Caco-2 (cell line): ENCODE measurements around the gene MEFV. TPM values are rescaled to one million over a fixed set of nuclear protein-coding genes. Genes with fewer than 3 reads are reported as not detected.

Experiments
- BruUV-seq: library from RNA; stranded (reverse); fragments of 400-500 nt; replicated peaks from 2 replicates; lab custom pipeline; 2021; lab: Mats Ljungman, UMichigan
- CTCF ChIA-PET: fragments of 300-600 bp; sonication (Branson Sonifier 250); formaldehyde crosslinking; loops from one replicate; lab custom pipeline; 2022; ENCODE audit warnings: antibody characterized with exemption; lab: Charles Lee
- POLR2A ChIA-PET: fragments of 300-600 bp; sonication (Branson Sonifier 250); formaldehyde crosslinking; loops from one replicate; lab custom pipeline; 2022; ENCODE audit warnings: antibody characterized with exemption; lab: Charles Lee
- DNase-seq, 2 experiments: peaks; one replicate each; pipeline versions ENCODE4 v3.0.0 to v3.0.0-alpha.2; 2020 to 2022
- H3K27me3 ChIP-seq: replicated peaks from 2 replicates; pipeline ENCODE4 v1.6.0; 2011; ENCODE audit warnings: low read length; ENCODE audit not compliant: control insufficient read depth, insufficient read depth
- H3K36me3 ChIP-seq: 2 replicates; pipeline ENCODE4 v1.5.1; 2011; ENCODE audit warnings: low read length; ENCODE audit not compliant: control insufficient read depth, insufficient read depth
- H3K4me1 ChIP-seq: fragments of 250-450 bp; sonication (Bioruptor Pico); 2 replicates; pipeline ENCODE4 v1.5.1; 2020; ENCODE audit warnings: mild to moderate bottlenecking
- H3K4me3 ChIP-seq: 2 replicates; pipeline ENCODE4 v1.5.1; 2011; ENCODE audit warnings: low read depth, mild to moderate bottlenecking, control low read depth, low read length
- H3K9me3 ChIP-seq: fragments of 250-450 bp; sonication (Bioruptor Pico); 2 replicates; pipeline ENCODE4 v1.5.1; 2020; ENCODE audit warnings: mild to moderate bottlenecking, moderate library complexity
- H3K27ac Mint-ChIP-seq: one replicate; pipeline ENCODE4 v1.8.0; 2022; ENCODE audit warnings: mixed read lengths; ENCODE audit not compliant: unreplicated experiment
- H3K27me3 Mint-ChIP-seq: one replicate; pipeline ENCODE4 v1.8.0; 2022; ENCODE audit warnings: mixed read lengths; ENCODE audit not compliant: insufficient read depth, unreplicated experiment
- H3K36me3 Mint-ChIP-seq: one replicate; pipeline ENCODE4 v1.8.0; 2022; ENCODE audit warnings: mild to moderate bottlenecking, mixed read lengths; ENCODE audit not compliant: insufficient read depth, unreplicated experiment
- H3K4me1 Mint-ChIP-seq: one replicate; pipeline ENCODE4 v1.8.0; 2022; ENCODE audit warnings: low read depth, mixed read lengths; ENCODE audit not compliant: unreplicated experiment
- H3K4me3 Mint-ChIP-seq: one replicate; pipeline ENCODE4 v1.8.0; 2022; ENCODE audit warnings: mild to moderate bottlenecking, moderate library complexity, mixed read lengths; ENCODE audit not compliant: unreplicated experiment
- H3K9me3 Mint-ChIP-seq: one replicate; pipeline ENCODE4 v1.8.0; 2022; ENCODE audit warnings: mixed read lengths; ENCODE audit not compliant: unreplicated experiment
- CTCF ChIP-seq, 2 experiments: fragments of 200-600 bp in 1 of 2; IDR thresholded peaks; 1 replicate in 1 of 2; 2 replicates in 1 of 2; pipeline versions ENCODE4 v1.5.1 to v1.8.0; 2011 to 2022; ENCODE audit warnings: antibody characterized with exemption in 1 of 2, control low read depth in 1 of 2, inconsistent platforms in 1 of 2, low read depth in 1 of 2, low read length in 1 of 2, mild to moderate bottlenecking in 1 of 2, moderate library complexity in 1 of 2; ENCODE audit not compliant: insufficient read depth in 1 of 2, severe bottlenecking in 1 of 2, unreplicated experiment in 1 of 2
- intact Hi-C: fragments of 100-400 bp; cut with micrococcal nuclease; formaldehyde crosslinking; loops from one replicate; pipeline ENCODE4 v1.10.0; 2022; ENCODE audit not compliant: unreplicated experiment
- total RNA-seq: library from RNA; stranded (reverse); gene quantifications from 2 replicates; pipeline ENCODE4 v1.2.3, GENCODE V29; 2022

The MEFV gene
- total RNA-seq, 1 experiment from 2014 or later: not detected

DNA sequence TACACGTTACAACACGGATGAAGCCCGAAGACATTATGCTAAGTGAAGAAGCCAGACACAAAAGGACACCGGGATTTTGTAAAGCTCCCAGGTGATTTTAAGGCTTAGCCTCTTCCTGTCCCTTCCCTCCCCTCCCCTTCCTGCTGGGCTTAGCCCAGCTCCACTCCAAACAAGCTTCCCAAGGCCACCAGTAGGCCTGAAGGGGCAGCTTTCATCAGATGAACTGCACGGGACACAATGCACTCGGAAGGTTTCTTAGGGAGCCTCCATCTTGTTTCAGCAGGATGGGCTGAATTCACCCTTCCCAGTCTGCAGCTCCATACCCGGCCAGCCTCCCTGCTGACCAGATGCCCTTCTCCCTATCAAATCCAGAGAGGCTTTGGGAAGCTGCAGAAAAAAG is 10.4 kb downstream of the MEFV start:
- ChIA-PET POLR2A (interaction anchor here (0.6 kb wide), 1 partner anchor 111 kb away, joined by 10 read pairs; the partner anchor contains the start of gene ZNF213), CTCF (no interaction called here)
- no peaks in the 10 kb centered on the region; the same call in 1 of the 2 replicates for H3K27me3 ChIP-seq
- no peaks in the 10 kb centered on the region for H3K4me1 ChIP-seq
- H3K9me3 Mint-ChIP-seq: no peaks in the 10 kb centered on the region
- H3K27me3 Mint-ChIP-seq: peaks cover 3% of the 10 kb centered on the region
- no peak overlapping the region for H3K27ac Mint-ChIP-seq
- no peaks in the 10 kb centered on the region for H3K36me3 ChIP-seq
- H3K4me3 Mint-ChIP-seq: no peak overlapping the region
- H3K36me3 Mint-ChIP-seq: peaks cover 4% of the 10 kb centered on the region
- no peaks in the 10 kb centered on the region for H3K9me3 ChIP-seq
- no peaks in the 10 kb centered on the region for H3K4me1 Mint-ChIP-seq
- DNase-seq: no peak
- no peak for TF ChIP-seq CTCF (IDR thresholded peaks at IDR 0.05; ENCODE audit: insufficient read depth in 1 of 2, low read depth in 1 of 2, low read length in 1 of 2, severe bottlenecking in 1 of 2, unreplicated experiment in 1 of 2)
- no peak overlapping the region for H3K4me3 ChIP-seq
- intact Hi-C loops: no loop called here
- BruUV-seq: no TSS peak

GRCh38 chr16:3243882-3244281 is 12.6 kb downstream of the MEFV start:
- Histone ChIP-seq H3K4me3 (no peak overlapping the region), H3K27me3 (no peaks in the 10 kb centered on the region; the same call in 1 of the 2 replicates), H3K9me3 (no peaks in the 10 kb centered on the region), H3K4me1 (no peaks in the 10 kb centered on the region), H3K36me3 (no peaks in the 10 kb centered on the region)
- Mint-ChIP-seq H3K27ac (no peak overlapping the region), H3K36me3 (peaks cover 4% of the 10 kb centered on the region), H3K4me3 (no peak overlapping the region), H3K4me1 (no peaks in the 10 kb centered on the region), H3K9me3 (no peaks in the 10 kb centered on the region), H3K27me3 (peaks cover 3% of the 10 kb centered on the region)
- DNase-seq: no peak
- BruUV-seq: no TSS peak
- intact Hi-C loops: no loop called here
- TF ChIP-seq CTCF (IDR thresholded peaks at IDR 0.05; ENCODE audit: insufficient read depth in 1 of 2, low read depth in 1 of 2, low read length in 1 of 2, severe bottlenecking in 1 of 2, unreplicated experiment in 1 of 2): no peak
- POLR2A ChIA-PET: interaction anchor here (0.7 kb wide), 1 partner anchor 93 kb away, joined by 3 read pairs; no protein-coding TSS in a partner anchor
- CTCF ChIA-PET: no interaction called here

DNA sequence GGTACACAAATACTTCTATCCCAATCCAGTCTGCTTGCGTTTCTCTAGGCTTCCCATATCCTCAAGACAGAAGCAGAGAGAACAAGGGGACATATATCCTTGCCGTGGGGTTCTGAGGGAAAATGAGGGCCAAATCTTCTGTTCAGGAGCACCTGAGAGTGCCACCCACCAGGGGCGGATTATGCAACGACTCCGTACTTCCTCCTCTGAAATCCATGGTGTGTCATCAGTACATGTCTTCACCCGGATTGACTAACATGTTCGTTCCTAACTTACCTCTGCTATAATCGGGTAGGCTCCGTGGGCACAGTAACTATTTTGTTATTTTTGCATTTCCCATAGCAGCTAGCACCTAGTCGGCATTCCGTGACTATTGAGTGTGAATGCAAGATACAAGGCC is 13.7 kb downstream of the MEFV start:
- ChIA-PET CTCF (no interaction called here), POLR2A (no interaction called here)
- no peaks in the 10 kb centered on the region for H3K9me3 ChIP-seq
- Mint-ChIP-seq H3K27me3 (peaks cover 3% of the 10 kb centered on the region), H3K4me1 (no peaks in the 10 kb centered on the region), H3K9me3 (no peaks in the 10 kb centered on the region), H3K36me3 (peaks cover 4% of the 10 kb centered on the region), H3K4me3 (no peak overlapping the region), H3K27ac (no peak overlapping the region)
- no peak for DNase-seq
- no peaks in the 10 kb centered on the region for H3K4me1 ChIP-seq
- no peaks in the 10 kb centered on the region for H3K36me3 ChIP-seq
- H3K4me3 ChIP-seq: no peak overlapping the region
- BruUV-seq: no TSS peak
- H3K27me3 ChIP-seq: no peaks in the 10 kb centered on the region; the same call in 1 of the 2 replicates
- TF ChIP-seq CTCF (IDR thresholded peaks at IDR 0.05; ENCODE audit: insufficient read depth in 1 of 2, low read depth in 1 of 2, low read length in 1 of 2, severe bottlenecking in 1 of 2, unreplicated experiment in 1 of 2): no peak
- intact Hi-C loops: no loop called here
